Fibroblast of upper back skin (primary cell): Measurements from ENCODE around the gene C10orf71.
A peak's percentile ranks its signal among the peaks of the same experiment; 100 is the strongest.

Experiments
- DNase-seq: peaks from one replicate; pipeline ENCODE4 v3.0.0-alpha.2; 2013

Gene C10orf71

GRCh38 chr10:49275896-49276295 lies 23.1 kb upstream of the C10orf71 start:
- no peak for DNase-seq

- DNase-seq, result no peak
These were observed 22.4 kb upstream of the C10orf71 start for GRCh38 chr10:49276596-49276995.

GRCh38 chr10:49277973-49278372 lies 21.0 kb upstream of the C10orf71 start:
- no peak for DNase-seq

GRCh38 chr10:49278497-49278981 lies 20.4 kb upstream of the C10orf71 start:
- DNase-seq, result no peak

GRCh38 chr10:49279015-49279880 lies 19.7 kb upstream of the C10orf71 start:
- no peak for DNase-seq

- peak; percentile 71 for DNase-seq
These were observed 19.0 kb upstream of the C10orf71 start for GRCh38 chr10:49280001-49280408.

- no peak for DNase-seq
These were observed 17.5 kb upstream of the C10orf71 start for GRCh38 chr10:49281461-49281860.

GRCh38 chr10:49282306-49282705 lies 16.7 kb upstream of the C10orf71 start:
- no peak for DNase-seq

GRCh38 chr10:49282879-49283341 lies 16.1 kb upstream of the C10orf71 start:
- DNase-seq, result no peak

- no peak for DNase-seq
These were observed 15.5 kb upstream of the C10orf71 start for GRCh38 chr10:49283491-49283890.

- DNase-seq, result no peak
These were observed 14.6 kb upstream of the C10orf71 start for GRCh38 chr10:49284356-49284755.

GRCh38 chr10:49285232-49285631 lies 13.7 kb upstream of the C10orf71 start:
- DNase-seq, result peak; percentile 13

- no peak for DNase-seq
These were observed 12.3 kb upstream of the C10orf71 start for GRCh38 chr10:49286686-49287085.

- no peak for DNase-seq
These were observed 11.2 kb upstream of the C10orf71 start for GRCh38 chr10:49287689-49288340.

GRCh38 chr10:49288341-49289065 lies 10.5 kb upstream of the C10orf71 start:
- no peak for DNase-seq

GRCh38 chr10:49289480-49289879 lies 9.5 kb upstream of the C10orf71 start:
- no peak for DNase-seq

GRCh38 chr10:49290131-49290530 lies 8.8 kb upstream of the C10orf71 start:
- DNase-seq, result no peak

GRCh38 chr10:49290607-49291006 lies 8.4 kb upstream of the C10orf71 start:
- no peak for DNase-seq

- DNase-seq, result no peak
These were observed 6.3 kb upstream of the C10orf71 start for GRCh38 chr10:49292565-49293207.

GRCh38 chr10:49293208-49293603 lies 5.8 kb upstream of the C10orf71 start:
- DNase-seq, result no peak

- no peak for DNase-seq
These were observed 4.2 kb upstream of the C10orf71 start for GRCh38 chr10:49294731-49295130.

GRCh38 chr10:49295297-49295696 lies 3.7 kb upstream of the C10orf71 start:
- DNase-seq, result no peak

GRCh38 chr10:49296382-49296781 lies 2.6 kb upstream of the C10orf71 start:
- DNase-seq, result no peak
